ENCODE results near the gene SVEP1. TPM values are rescaled to one million over a fixed set of nuclear protein-coding genes. Genes with fewer than 3 reads are reported as not detected.

Gene SVEP1
- total RNA-seq, 2 experiments from 2014 or later: not detected

DNA sequence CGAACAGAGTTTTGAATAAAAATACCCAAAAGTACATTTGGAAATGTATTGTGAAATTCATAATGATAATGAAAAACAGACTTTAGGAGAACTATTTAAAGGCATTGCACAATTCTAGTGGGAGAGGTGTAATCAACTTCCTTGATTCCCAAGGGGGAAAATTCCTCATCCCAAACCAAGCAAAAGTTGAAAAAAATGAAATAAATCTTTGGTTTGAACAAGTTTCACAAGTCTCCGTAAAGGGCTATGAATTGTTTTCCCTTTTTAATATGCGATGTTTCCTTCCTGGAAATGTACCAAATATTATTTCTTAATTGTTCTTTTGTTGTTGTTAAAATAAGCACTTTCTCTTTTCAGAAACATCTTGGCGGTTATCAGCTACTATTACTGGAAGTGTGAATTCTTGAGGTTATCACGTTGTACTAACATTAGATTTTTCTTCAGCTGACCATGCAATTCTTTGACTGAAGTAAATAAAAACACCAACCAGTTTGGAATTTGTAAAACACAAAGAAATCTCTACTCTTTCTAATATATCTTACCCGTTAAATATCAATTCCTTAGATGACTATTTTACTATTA is 59.3 kb downstream of the SVEP1 start:
- H3K4me3 Mint-ChIP-seq: no peak overlapping the region
- Histone ChIP-seq H3K27ac (ENCODE audit: low read depth in 1 of 2, low read length in 2 of 2) (no peak overlapping the region), H3K27me3 (ENCODE audit: control insufficient read depth in 1 of 2, insufficient read depth in 2 of 2, low read length in 2 of 2) (no peaks in the 10 kb centered on the region), H3K4me3 (ENCODE audit: low read length) (no peak overlapping the region), H3K36me3 (ENCODE audit: insufficient read depth, low read length) (no peaks in the 10 kb centered on the region), H3K9me3 (ENCODE audit: control insufficient read depth in 1 of 2, insufficient read depth in 1 of 2, low read length in 2 of 2) (no peaks in the 10 kb centered on the region), H3K4me1 (ENCODE audit: insufficient read depth, low read length) (no peaks in the 10 kb centered on the region)
- TF ChIP-seq, protein P1, sequence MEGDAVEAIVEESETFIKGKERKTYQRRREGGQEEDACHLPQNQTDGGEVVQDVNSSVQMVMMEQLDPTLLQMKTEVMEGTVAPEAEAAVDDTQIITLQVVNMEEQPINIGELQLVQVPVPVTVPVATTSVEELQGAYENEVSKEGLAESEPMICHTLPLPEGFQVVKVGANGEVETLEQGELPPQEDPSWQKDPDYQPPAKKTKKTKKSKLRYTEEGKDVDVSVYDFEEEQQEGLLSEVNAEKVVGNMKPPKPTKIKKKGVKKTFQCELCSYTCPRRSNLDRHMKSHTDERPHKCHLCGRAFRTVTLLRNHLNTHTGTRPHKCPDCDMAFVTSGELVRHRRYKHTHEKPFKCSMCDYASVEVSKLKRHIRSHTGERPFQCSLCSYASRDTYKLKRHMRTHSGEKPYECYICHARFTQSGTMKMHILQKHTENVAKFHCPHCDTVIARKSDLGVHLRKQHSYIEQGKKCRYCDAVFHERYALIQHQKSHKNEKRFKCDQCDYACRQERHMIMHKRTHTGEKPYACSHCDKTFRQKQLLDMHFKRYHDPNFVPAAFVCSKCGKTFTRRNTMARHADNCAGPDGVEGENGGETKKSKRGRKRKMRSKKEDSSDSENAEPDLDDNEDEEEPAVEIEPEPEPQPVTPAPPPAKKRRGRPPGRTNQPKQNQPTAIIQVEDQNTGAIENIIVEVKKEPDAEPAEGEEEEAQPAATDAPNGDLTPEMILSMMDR (IDR thresholded peaks at IDR 0.05): no peak
- intact Hi-C loops (cut with DNase I, micrococcal nuclease): no loop called here
- ChIA-PET CTCF (no interaction called here), POLR2A (no interaction called here)
- no peaks in the 10 kb centered on the region for H3K36me3 Mint-ChIP-seq (ENCODE audit: low read depth)
- ATAC-seq (ENCODE audit: poor library complexity) (no peak), DNase-seq (no peak)
- no peaks in the 10 kb centered on the region for H3K4me1 Mint-ChIP-seq (ENCODE audit: low read depth)
- H3K9me3 Mint-ChIP-seq: no peaks in the 10 kb centered on the region
- H3K27me3 Mint-ChIP-seq: no peaks in the 10 kb centered on the region
- H3K27ac Mint-ChIP-seq: no peak overlapping the region

DNA sequence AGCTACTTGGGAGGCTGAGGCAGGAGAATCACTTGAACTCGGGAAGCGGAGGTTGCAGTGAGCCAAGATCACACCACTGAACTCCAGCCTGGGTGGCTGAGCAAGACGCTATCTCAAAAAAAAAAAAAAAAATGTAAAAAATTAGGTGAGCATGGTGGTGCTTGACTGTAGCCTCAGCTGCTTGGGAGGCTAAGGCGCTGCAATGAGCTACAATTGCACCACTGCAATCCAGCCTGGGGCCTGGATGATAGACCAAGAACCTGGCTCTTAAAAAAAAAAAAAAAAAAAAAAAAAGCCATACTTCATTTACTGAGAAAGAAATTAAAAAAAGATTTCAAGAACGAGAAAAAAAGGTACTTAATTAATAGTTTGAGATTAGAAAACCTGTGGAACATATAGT is 62.1 kb downstream of the SVEP1 start:
- no peak overlapping the region for H3K4me3 ChIP-seq (ENCODE audit: low read length)
- DNase-seq: no peak
- no peaks in the 10 kb centered on the region for H3K4me1 ChIP-seq (ENCODE audit: insufficient read depth, low read length)
- TF ChIP-seq, protein P1 (IDR thresholded peaks at IDR 0.05): no peak
- Mint-ChIP-seq H3K27me3 (peaks cover 4% of the 10 kb centered on the region), H3K4me3 (no peak overlapping the region), H3K4me1 (ENCODE audit: low read depth) (no peaks in the 10 kb centered on the region), H3K36me3 (ENCODE audit: low read depth) (no peaks in the 10 kb centered on the region), H3K27ac (no peak overlapping the region), H3K9me3 (no peaks in the 10 kb centered on the region)
- no peaks in the 10 kb centered on the region for H3K36me3 ChIP-seq (ENCODE audit: insufficient read depth, low read length)
- H3K9me3 ChIP-seq (ENCODE audit: control insufficient read depth in 1 of 2, insufficient read depth in 1 of 2, low read length in 2 of 2): no peaks in the 10 kb centered on the region
- CTCF ChIA-PET: no interaction called here
- ATAC-seq (ENCODE audit: poor library complexity): no peak
- no peak overlapping the region for H3K27ac ChIP-seq (ENCODE audit: low read depth in 1 of 2, low read length in 2 of 2)
- no peaks in the 10 kb centered on the region for H3K27me3 ChIP-seq (ENCODE audit: control insufficient read depth in 1 of 2, insufficient read depth in 2 of 2, low read length in 2 of 2)
- POLR2A ChIA-PET: no interaction called here
- intact Hi-C loops (cut with DNase I, micrococcal nuclease): no loop called here

DNA sequence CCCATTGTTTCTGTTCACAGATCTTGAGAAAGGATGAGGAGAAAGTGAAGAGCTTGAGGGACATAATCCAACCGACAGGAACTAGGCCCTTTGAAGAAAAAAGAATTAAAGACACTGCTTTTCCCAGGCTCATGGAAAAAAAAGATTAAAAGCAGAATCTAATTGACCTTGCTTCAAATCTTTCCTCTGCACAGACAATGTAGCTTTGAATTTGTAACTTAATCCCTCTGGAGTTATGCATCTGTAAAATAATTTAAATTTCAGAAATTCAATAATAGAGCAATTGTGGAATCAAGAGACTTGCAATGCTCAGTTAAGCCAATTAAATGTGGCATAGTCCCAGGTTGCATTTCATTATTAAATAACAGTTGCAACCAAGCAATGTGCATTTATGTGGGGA is 64.6 kb downstream of the SVEP1 start:
- no peak overlapping the region for H3K27ac Mint-ChIP-seq
- H3K27me3 ChIP-seq (ENCODE audit: control insufficient read depth in 1 of 2, insufficient read depth in 2 of 2, low read length in 2 of 2): no peaks in the 10 kb centered on the region
- intact Hi-C loops (cut with DNase I, micrococcal nuclease): no loop called here
- no peak overlapping the region for H3K4me3 ChIP-seq (ENCODE audit: low read length)
- no peaks in the 10 kb centered on the region for H3K9me3 ChIP-seq (ENCODE audit: control insufficient read depth in 1 of 2, insufficient read depth in 1 of 2, low read length in 2 of 2)
- DNase-seq (no peak), ATAC-seq (ENCODE audit: poor library complexity) (no peak)
- no peak overlapping the region for H3K4me3 Mint-ChIP-seq
- ChIA-PET POLR2A (no interaction called here), CTCF (no interaction called here)
- no peak overlapping the region for H3K27ac ChIP-seq (ENCODE audit: low read depth in 1 of 2, low read length in 2 of 2)
- H3K36me3 ChIP-seq (ENCODE audit: insufficient read depth, low read length): no peaks in the 10 kb centered on the region
- peaks cover 9% of the 10 kb centered on the region for H3K27me3 Mint-ChIP-seq
- TF ChIP-seq, protein P1 (IDR thresholded peaks at IDR 0.05): no peak
- no peaks in the 10 kb centered on the region for H3K9me3 Mint-ChIP-seq
- no peaks in the 10 kb centered on the region for H3K4me1 Mint-ChIP-seq (ENCODE audit: low read depth)
- H3K36me3 Mint-ChIP-seq (ENCODE audit: low read depth): no peaks in the 10 kb centered on the region
- H3K4me1 ChIP-seq (ENCODE audit: insufficient read depth, low read length): no peaks in the 10 kb centered on the region

Data from CD4-positive, alpha-beta T cell (primary cell).